GM19468 (cell line): Measurements from ENCODE around the gene ZNF569.
"Not testable (repeated sequence)": the region's sequence is repeated elsewhere in the genome, so short reads cannot be mapped to it uniquely, and the experiment has no call there.

Experiments used
- ATAC-seq: cut with Tn5 transposase; IDR thresholded peaks from one replicate; pipeline ENCODE4 v1.9.1; 2021; ENCODE audit warnings: mild to moderate bottlenecking, moderate library complexity, moderate number of reproducible peaks; ENCODE audit not compliant: unreplicated experiment; ENCODE audit errors: extremely low read depth

The ZNF569 gene

DNA sequence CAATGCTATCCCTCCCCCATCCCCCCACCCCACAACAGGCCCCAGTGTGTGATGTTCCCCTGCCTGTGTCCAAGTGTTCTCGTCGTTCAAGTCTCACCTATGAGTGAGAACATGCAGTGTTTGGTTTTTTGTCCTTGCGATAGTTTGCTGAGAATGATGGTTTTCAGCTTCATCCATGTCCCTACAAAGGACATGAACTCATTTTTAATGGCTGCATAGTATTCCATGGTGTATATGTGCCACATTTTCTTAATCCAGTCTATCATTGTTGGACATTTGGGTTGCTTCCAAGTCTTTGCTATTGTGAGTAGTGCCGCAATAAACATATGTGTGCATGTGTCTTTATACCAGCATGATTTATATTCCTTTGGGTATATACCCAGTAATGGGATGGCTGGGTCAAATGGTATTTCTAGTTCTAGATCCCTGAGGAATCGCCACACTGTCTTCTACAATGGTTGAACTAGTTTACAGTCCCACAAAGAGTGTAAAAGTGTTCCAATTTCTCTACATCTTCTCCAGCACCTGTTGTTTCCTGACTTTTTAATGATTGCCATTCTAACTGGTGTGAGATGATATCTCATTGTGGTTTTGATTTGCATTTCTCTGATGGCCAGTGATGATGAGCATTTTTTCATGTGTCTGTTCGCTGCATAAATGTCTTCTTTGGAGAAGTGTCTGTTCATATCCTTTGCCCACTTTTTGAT is 61.0 kb downstream of the ZNF569 start:
- not testable (repeated sequence) for ATAC-seq

- no peak for ATAC-seq
Measured at GRCh38 chr19:37403403-37403802, 63.8 kb downstream of the ZNF569 start.

DNA sequence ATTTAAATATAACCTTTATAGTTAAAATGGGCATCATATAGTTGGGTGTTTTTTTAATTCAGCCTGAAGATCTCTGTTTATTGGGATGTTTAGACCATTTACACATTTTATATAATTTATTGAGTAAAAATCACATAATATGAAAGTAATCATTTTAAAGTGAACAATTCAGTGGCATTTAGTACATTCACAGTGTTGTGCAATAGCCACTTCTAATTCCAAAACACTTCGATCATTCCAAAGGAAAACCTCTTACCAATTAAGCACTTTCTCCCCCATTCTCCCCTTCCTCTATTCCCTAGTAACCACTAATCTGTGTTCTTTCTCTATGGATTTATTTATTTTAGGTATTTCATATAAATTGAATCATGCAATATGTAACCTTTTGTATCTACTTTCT is 66.2 kb downstream of the ZNF569 start:
- ATAC-seq = no peak

GRCh38 chr19:37391399-37391798 is 75.8 kb downstream of the ZNF569 start:
- ATAC-seq = not testable (repeated sequence)

DNA sequence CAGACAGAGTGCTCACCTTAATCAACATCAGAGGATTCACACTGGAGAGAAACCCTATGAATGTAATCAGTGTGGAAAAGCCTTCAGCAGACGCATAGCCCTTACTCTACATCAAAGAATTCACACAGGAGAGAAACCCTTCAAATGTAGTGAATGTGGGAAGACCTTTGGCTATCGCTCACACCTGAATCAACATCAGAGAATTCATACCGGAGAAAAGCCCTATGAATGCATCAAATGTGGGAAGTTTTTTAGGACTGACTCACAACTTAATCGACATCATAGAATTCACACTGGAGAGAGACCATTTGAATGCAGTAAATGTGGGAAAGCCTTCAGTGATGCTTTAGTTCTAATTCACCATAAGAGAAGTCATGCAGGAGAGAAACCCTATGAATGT is 78.0 kb downstream of the ZNF569 start:
- ATAC-seq = no peak

GRCh38 chr19:37370880-37371661 is 96.2 kb downstream of the ZNF569 start, which contains the start of gene ZNF527:
Gene ZNF527 (plus strand): TSS chr19:37371099. CDS start chr19:37374199, 3,100 bp downstream.
- peak; percentile 85 for ATAC-seq

GRCh38 chr19:37370386-37370879 is 96.8 kb downstream of the ZNF569 start:
- not testable (repeated sequence) for ATAC-seq

DNA sequence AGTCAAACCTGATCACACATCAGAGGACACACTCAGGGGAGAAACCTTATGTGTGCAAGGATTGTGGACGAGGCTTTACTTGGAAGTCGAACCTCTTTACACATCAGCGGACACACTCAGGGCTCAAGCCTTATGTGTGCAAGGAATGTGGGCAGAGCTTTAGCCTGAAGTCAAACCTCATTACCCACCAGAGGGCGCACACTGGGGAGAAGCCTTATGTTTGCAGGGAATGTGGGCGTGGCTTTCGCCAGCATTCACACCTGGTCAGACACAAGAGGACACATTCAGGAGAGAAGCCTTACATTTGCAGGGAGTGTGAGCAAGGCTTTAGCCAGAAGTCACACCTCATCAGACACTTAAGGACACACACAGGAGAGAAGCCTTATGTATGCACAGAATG is 104.5 kb downstream of the ZNF569 start:
- ATAC-seq = no peak

DNA sequence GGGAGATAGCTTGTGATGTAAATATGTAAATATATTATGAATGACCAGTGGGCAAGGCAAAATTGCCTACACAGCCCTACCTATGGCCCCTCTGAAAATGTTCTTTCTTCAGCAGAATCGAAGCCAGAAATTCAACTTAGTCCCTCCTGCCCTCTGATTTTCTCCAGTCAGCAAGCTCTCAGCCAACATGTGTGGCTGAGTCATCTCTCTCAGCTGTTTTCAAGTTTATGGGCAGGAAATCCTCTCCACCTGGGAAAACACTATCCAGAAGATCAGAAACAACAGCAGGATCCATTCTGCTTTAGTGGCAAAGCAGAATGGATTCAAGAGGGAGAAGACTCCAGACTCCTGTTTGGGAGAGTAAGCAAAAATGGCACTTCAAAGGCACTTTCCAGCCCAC is 105.2 kb downstream of the ZNF569 start:
- ATAC-seq = no peak
